NT2/D1 (cell line): ENCODE measurements around the gene TCTN1.
"Not testable (repeated sequence)": the region's sequence is repeated elsewhere in the genome, so short reads cannot be mapped to it uniquely, and the experiment has no call there.

Source experiments
- DNase-seq: peaks from one replicate; pipeline ENCODE4 v3.0.0-alpha.2; 2011; ENCODE audit warnings: low read depth, low spot score
- H3K27me3 ChIP-seq: 2 replicates; pipeline ENCODE4 v1.6.0; 2011; ENCODE audit warnings: mild to moderate bottlenecking; ENCODE audit not compliant: insufficient read length, insufficient read depth
- H3K36me3 ChIP-seq: 2 replicates; pipeline ENCODE4 v1.6.1; 2011; ENCODE audit warnings: mild to moderate bottlenecking, low read length, mixed read lengths; ENCODE audit not compliant: insufficient read depth, insufficient read length
- H3K4me1 ChIP-seq: 2 replicates; pipeline ENCODE4 v1.5.1; 2011; ENCODE audit not compliant: insufficient read depth, insufficient read length
- H3K4me3 ChIP-seq: 2 replicates; pipeline ENCODE4 v1.5.1; 2011; ENCODE audit warnings: low read depth; ENCODE audit not compliant: insufficient read length
- H3K9ac ChIP-seq: 2 replicates; pipeline ENCODE4 v1.6.0; 2011; ENCODE audit warnings: low read depth; ENCODE audit not compliant: insufficient read length
- H3K9me3 ChIP-seq: 2 replicates; pipeline ENCODE4 v1.5.1; 2011; ENCODE audit warnings: mild to moderate bottlenecking, low read length; ENCODE audit not compliant: insufficient read depth
- SUZ12 ChIP-seq: IDR thresholded peaks from 2 replicates; pipeline ENCODE4 v1.6.1; 2011; ENCODE audit not compliant: insufficient read length, insufficient read depth; ENCODE audit errors: extremely low read depth
- YY1 ChIP-seq: IDR thresholded peaks from 2 replicates; pipeline ENCODE4 v1.6.1; 2011; ENCODE audit not compliant: insufficient read length, insufficient read depth
- ZNF274 ChIP-seq: IDR thresholded peaks from 2 replicates; pipeline ENCODE4 v1.6.1; 2011; ENCODE audit warnings: mild to moderate bottlenecking, low read depth, low read length

The TCTN1 gene

DNA sequence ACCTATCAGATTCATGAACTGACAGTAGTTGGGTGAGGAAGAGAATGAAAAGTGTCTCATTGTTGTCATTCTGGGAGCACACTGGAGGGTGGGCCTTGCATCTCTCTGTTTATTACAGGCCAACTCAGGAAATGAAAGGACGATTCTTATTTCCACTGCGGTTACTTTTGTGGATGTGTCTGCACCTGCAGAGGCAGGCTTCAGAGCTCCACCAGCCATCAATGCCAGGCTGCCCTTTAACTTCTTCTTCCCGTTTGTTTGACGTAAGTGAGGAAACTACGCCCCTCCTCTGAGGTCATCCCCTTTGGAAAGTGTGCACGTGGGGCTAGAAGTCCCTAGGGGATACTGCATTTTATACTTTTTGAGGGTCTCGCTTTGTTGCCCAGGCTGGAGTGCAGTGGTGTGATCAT, 33.7 kb downstream of the TCTN1 start:
- no peak for DNase-seq
- H3K27me3 ChIP-seq, result no peaks in the 10 kb centered on the region
- H3K9ac ChIP-seq, result no peak overlapping the region
- TF ChIP-seq YY1 (no peak), SUZ12 (no peak), ZNF274 (no peak)
- H3K4me3 ChIP-seq, result no peak overlapping the region
- H3K4me1 ChIP-seq, result no peaks in the 10 kb centered on the region
- peaks cover 31% of the 10 kb centered on the region for H3K36me3 ChIP-seq
- no peaks in the 10 kb centered on the region for H3K9me3 ChIP-seq

DNA sequence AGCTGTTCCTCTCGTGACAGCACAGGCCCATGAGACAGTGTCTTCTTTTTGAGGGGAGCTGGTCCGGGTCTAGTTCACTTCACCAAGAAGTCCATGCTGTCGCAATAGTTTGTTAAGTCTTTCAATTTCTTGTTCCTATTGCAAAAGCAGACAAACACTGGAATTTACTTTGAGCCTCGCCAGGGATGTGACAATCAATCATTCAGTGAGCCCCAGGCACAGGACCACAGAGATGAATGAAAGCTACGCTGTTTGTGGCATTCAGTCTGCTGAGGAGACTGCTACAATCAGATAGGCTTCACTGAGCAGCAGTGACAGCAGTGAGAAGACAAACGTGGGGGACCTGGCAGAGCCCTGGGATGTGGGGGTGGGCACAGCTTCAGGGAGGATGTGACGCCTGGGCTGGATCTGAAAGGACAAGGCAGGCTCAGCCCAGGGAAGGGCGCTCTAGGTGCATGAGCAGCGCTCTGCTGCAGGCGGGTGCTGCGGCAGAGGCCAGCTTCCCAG, 35.5 kb downstream of the TCTN1 start:
- no peak for DNase-seq
- TF ChIP-seq YY1, result no peak
- TF ChIP-seq ZNF274, result no peak
- TF ChIP-seq SUZ12, result no peak
- H3K36me3 ChIP-seq, result peaks cover 31% of the 10 kb centered on the region

DNA sequence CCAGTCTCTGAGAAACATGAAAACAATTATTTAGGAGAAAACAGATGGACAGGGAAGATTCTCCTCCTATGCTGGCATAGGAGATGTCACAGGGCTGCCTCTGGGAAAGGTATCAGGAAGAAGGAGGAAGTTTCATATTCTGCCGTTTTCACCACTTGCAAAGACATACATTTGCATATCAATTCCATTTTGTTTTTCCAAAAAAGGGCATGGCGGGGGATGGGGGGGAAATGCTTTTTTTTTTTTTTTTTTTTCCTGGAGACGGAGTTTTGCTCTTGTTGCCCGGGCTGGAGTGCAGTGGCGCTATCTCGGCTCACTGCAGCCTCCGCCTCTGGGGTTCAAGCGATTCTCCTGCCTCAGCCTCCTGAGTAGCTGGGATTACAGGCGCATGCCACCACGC, 40.3 kb downstream of the TCTN1 start:
- peaks cover 19% of the 10 kb centered on the region for H3K36me3 ChIP-seq
- H3K4me1 ChIP-seq, H3K9me3 ChIP-seq, DNase-seq, H3K4me3 ChIP-seq, H3K27me3 ChIP-seq, H3K9ac ChIP-seq: not testable (repeated sequence)

More for the DNA sequence above, 35.5 kb downstream of the TCTN1 start:
- H3K9ac ChIP-seq, result no peak overlapping the region
- H3K27me3 ChIP-seq, result no peaks in the 10 kb centered on the region
- H3K4me1 ChIP-seq, result no peaks in the 10 kb centered on the region
- no peak overlapping the region for H3K4me3 ChIP-seq
- H3K9me3 ChIP-seq, result no peaks in the 10 kb centered on the region

DNA sequence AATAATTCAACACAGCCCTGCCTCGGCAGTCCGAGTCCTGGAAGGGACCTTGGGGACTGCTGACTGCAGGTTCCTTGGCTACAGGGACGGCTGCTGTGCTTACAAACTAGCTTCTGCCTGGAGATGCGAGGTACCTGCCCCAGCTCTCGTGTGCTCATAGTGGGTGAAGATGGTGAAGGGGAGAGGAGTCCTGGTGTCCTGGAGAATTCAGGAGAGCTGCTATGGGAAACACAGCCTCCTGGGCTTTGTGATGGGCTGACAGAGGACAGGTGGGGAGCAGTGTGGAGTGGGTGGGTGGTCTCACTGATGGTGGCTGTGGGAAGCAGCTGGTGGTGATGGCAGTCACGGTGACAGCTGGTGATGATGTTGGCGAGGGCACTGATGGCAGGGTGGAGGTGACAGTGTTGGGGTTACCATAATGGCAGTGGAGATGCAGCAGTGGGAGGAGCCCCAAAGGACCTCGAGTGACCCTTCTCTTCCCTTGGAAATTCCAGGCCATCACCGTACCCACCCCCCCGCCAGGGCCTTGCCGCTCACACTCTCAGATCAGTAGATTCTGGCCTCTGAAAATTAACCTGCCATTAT, 42.2 kb downstream of the TCTN1 start:
- no peak overlapping the region for H3K9ac ChIP-seq
- H3K9me3 ChIP-seq, result no peaks in the 10 kb centered on the region
- TF ChIP-seq YY1 (no peak), ZNF274 (no peak), SUZ12 (no peak)
- no peaks in the 10 kb centered on the region for H3K27me3 ChIP-seq
- no peak overlapping the region for H3K4me3 ChIP-seq
- no peak for DNase-seq
- no peaks in the 10 kb centered on the region for H3K4me1 ChIP-seq
- H3K36me3 ChIP-seq, result peaks cover 10% of the 10 kb centered on the region

DNA sequence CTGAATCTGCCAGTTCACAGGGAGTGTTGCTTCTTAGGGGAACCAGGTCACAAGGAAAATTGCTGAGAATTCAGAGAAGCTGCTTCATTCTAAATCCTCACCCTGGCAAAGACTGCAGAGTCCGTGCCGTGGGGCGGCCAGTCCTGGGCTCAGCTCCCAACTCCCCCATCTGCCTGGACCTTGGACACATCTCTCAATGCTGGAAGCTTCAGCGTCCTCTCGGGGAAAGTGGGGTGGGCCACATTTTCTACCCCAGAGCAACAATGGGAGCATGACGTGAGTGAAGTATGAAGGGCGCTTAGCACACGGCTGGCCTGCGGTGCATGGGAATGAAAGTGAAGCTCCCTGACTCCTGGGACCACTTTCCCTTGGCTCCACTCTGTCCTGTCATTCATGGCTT, 43.8 kb downstream of the TCTN1 start:
- no peak overlapping the region for H3K9ac ChIP-seq

DNA sequence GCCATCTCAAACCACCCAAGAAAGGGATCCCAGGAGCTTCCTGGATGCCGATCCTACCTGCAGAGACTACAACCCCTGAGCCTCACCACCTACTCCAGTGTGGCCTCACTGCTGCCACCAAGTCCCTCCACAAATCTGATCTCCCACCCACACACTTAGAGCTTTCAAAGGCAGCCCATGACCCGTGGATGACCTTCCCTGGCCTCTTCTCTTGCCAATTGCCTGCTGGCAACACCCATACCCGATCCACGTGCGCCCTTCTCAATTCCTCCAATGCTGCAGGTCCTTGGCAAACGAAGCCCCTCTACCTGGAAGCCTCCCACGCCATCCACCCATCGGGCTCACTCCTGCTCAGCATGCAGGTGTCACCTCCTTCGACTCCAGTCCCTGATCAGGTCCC, 44.3 kb downstream of the TCTN1 start:
- TF ChIP-seq SUZ12 (no peak), YY1 (no peak), ZNF274 (no peak)
- H3K4me3 ChIP-seq, result no peak overlapping the region
- no peak for DNase-seq
- H3K36me3 ChIP-seq, result peaks cover 4% of the 10 kb centered on the region
- no peaks in the 10 kb centered on the region for H3K27me3 ChIP-seq
- H3K4me1 ChIP-seq, result peaks cover 4% of the 10 kb centered on the region
- H3K9ac ChIP-seq, result no peak overlapping the region
- H3K9me3 ChIP-seq, result no peaks in the 10 kb centered on the region

More for the DNA sequence above, 43.8 kb downstream of the TCTN1 start:
- Histone ChIP-seq H3K27me3 (no peaks in the 10 kb centered on the region), H3K4me3 (no peak overlapping the region), H3K9me3 (no peaks in the 10 kb centered on the region), H3K4me1 (peaks cover 4% of the 10 kb centered on the region), H3K36me3 (peaks cover 4% of the 10 kb centered on the region)
- TF ChIP-seq SUZ12, result no peak
- TF ChIP-seq ZNF274, result no peak
- no peak for TF ChIP-seq YY1
- DNase-seq, result no peak

DNA sequence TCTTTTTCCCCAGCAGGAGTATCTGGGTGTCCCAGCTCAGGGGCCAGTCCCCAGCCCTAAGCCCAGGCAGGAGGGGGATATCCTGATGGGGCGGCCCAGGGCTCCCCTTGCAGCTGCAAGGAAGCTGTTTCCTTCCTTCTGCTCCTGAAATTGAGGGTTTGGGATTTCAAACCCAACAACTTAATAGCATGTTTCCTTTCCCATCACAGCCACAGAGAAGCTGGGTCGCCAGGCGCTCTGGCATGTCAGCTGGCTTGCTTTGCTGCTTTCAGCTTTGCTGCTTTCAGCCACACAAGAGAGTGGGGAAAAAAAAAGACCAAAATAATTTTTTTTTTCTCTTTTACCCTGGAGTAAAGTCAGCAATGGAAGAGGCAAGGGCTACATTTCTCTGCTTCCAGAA, 44.9 kb downstream of the TCTN1 start:
- H3K4me1 ChIP-seq, result peaks cover 4% of the 10 kb centered on the region
- peaks cover 4% of the 10 kb centered on the region for H3K36me3 ChIP-seq
- TF ChIP-seq ZNF274 (no peak), SUZ12 (no peak), YY1 (no peak)
- H3K4me3 ChIP-seq, result no peak overlapping the region
- H3K9me3 ChIP-seq, result no peaks in the 10 kb centered on the region
- H3K9ac ChIP-seq, result no peak overlapping the region
- H3K27me3 ChIP-seq, result no peaks in the 10 kb centered on the region
- DNase-seq, result no peak
